Activated CD8-positive, alpha-beta memory T cell treated with anti-CD3 and anti-CD28 coated beads, Interleukin-2, amount 50 U/mL, for 24 hours (primary cell): ENCODE results near the gene ACTR10.
"Not testable (repeated sequence)": the region's sequence is repeated elsewhere in the genome, so short reads cannot be mapped to it uniquely, and the experiment has no call there.

Experiments
- DNase-seq: peaks from one replicate; pipeline ENCODE4 v3.0.0-alpha.2; 2020; ENCODE audit errors: extremely low read depth

ACTR10 gene

GRCh38 chr14:58216544-58216943, 16.6 kb downstream of the ACTR10 start:
- no peak for DNase-seq

- no peak for DNase-seq
Measured at GRCh38 chr14:58227096-58227819, 27.3 kb downstream of the ACTR10 start.

- no peak for DNase-seq
Measured at GRCh38 chr14:58238252-58239243, 38.6 kb downstream of the ACTR10 start.

GRCh38 chr14:58239244-58240195, 39.6 kb downstream of the ACTR10 start:
- peak; percentile 60 for DNase-seq

GRCh38 chr14:58243790-58244555, 44.0 kb downstream of the ACTR10 start:
- DNase-seq, result no peak

- DNase-seq, result peak; percentile 98
Measured at GRCh38 chr14:58244556-58245387, 44.8 kb downstream of the ACTR10 start, which contains the start of gene PSMA3. Gene PSMA3 (plus strand): TSS chr14:58244843. CDS start chr14:58244921, 78 bp downstream.

GRCh38 chr14:58245562-58245961, 45.6 kb downstream of the ACTR10 start:
- DNase-seq, result no peak

- no peak for DNase-seq
Measured at GRCh38 chr14:58249611-58250010, 49.7 kb downstream of the ACTR10 start.

- no peak for DNase-seq
Measured at GRCh38 chr14:58258156-58258555, 58.2 kb downstream of the ACTR10 start.

- not testable (repeated sequence) for DNase-seq
Measured at GRCh38 chr14:58262005-58262404, 62.1 kb downstream of the ACTR10 start.

GRCh38 chr14:58265401-58265800, 65.5 kb downstream of the ACTR10 start:
- no peak for DNase-seq

GRCh38 chr14:58270628-58271027, 70.7 kb downstream of the ACTR10 start:
- DNase-seq, result no peak

GRCh38 chr14:58272588-58273372, 72.8 kb downstream of the ACTR10 start:
- no peak for DNase-seq

GRCh38 chr14:58274881-58275280, 74.9 kb downstream of the ACTR10 start:
- no peak for DNase-seq

GRCh38 chr14:58275527-58276190, 75.7 kb downstream of the ACTR10 start:
- DNase-seq, result no peak

GRCh38 chr14:58276208-58276607, 76.3 kb downstream of the ACTR10 start:
- DNase-seq, result no peak

- DNase-seq, result no peak
Measured at GRCh38 chr14:58278177-58278576, 78.2 kb downstream of the ACTR10 start.
